Measurements from ENCODE around the gene HTATSF1. TPM values are rescaled to one million over a fixed set of nuclear protein-coding genes. Genes with fewer than 3 reads are reported as not detected.

The HTATSF1 gene
- polyA plus RNA-seq, 1 donor (not counting 4 experiments of a cell fraction or from before 2014, with no cell fraction given): 3.1 TPM

DNA sequence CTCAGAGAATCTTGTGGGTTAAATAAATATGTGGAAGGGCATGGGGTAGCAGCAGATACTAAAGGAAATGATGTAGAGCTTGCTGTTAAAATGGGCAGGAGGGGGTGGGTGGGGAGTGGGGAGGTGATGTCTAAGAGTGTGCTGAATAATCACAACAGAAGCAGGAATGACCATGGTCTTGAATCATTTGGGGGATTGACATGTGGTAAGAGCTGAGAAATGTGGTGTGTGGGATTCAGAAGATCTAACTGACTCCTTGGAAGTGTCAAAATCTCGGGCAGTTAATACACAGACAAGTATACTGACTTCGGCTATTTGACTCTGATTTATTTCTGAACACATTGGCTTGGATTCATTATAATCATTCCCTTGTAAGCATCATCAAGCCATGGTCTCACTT lies 41.4 kb downstream of the HTATSF1 start:
- Histone ChIP-seq H3K4me3 (ENCODE audit: control insufficient read depth in 2 of 3, extremely low read depth in 1 of 3, insufficient read depth in 2 of 3, low read depth in 1 of 3, low read length in 3 of 3) (no peak overlapping the region), H3K27me3 (ENCODE audit: control insufficient read depth, extremely low read depth, insufficient read depth, low read length) (no peaks in the 10 kb centered on the region), H3K4me2 (ENCODE audit: control insufficient read depth, extremely low read depth, insufficient read depth, low read depth, low read length) (no peak overlapping the region), H4K20me1 (ENCODE audit: control insufficient read depth, extremely low read depth, insufficient read depth, low read length) (no peaks in the 10 kb centered on the region), H3K9ac (ENCODE audit: control insufficient read depth, extremely low read depth, insufficient read depth, low read length) (no peak overlapping the region), H3K4me1 (ENCODE audit: control insufficient read depth, extremely low read depth, insufficient read depth, low read length) (no peaks in the 10 kb centered on the region), H3K36me3 (ENCODE audit: control insufficient read depth in 2 of 2, extremely low read depth in 1 of 2, insufficient read depth in 2 of 2, low read length in 2 of 2) (no peaks in the 10 kb centered on the region), H3K9me3 (ENCODE audit: control insufficient read depth, low read depth, low read length) (no peaks in the 10 kb centered on the region), H2AFZ (ENCODE audit: control insufficient read depth, low read length) (no peak overlapping the region), H3K27ac (ENCODE audit: control insufficient read depth, insufficient read depth, low read length) (no peak overlapping the region), H3K9me1 (ENCODE audit: control insufficient read depth, extremely low read depth, insufficient read depth, low read length) (no peaks in the 10 kb centered on the region), H3K79me2 (ENCODE audit: control insufficient read depth, insufficient read depth, low read length) (no peaks in the 10 kb centered on the region)
- dilution Hi-C loops (cut with MboI; ENCODE audit: extremely low pct_ligation_motif_present, low sequenced_read_pairs): no loop called here
- DNase-seq (ENCODE audit: low read depth, low spot score) (no peak), FAIRE-seq (no peak)
- TF ChIP-seq, protein P1, sequence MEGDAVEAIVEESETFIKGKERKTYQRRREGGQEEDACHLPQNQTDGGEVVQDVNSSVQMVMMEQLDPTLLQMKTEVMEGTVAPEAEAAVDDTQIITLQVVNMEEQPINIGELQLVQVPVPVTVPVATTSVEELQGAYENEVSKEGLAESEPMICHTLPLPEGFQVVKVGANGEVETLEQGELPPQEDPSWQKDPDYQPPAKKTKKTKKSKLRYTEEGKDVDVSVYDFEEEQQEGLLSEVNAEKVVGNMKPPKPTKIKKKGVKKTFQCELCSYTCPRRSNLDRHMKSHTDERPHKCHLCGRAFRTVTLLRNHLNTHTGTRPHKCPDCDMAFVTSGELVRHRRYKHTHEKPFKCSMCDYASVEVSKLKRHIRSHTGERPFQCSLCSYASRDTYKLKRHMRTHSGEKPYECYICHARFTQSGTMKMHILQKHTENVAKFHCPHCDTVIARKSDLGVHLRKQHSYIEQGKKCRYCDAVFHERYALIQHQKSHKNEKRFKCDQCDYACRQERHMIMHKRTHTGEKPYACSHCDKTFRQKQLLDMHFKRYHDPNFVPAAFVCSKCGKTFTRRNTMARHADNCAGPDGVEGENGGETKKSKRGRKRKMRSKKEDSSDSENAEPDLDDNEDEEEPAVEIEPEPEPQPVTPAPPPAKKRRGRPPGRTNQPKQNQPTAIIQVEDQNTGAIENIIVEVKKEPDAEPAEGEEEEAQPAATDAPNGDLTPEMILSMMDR (optimal IDR thresholded peaks at IDR 0.05 in 1 of 3, IDR thresholded peaks at IDR 0.05 in 1 of 3, conservative IDR thresholded peaks at IDR 0.05 in 1 of 3; ENCODE audit: extremely low read depth in 1 of 3, insufficient read depth in 2 of 3, low read length in 3 of 3): no peak
- TF ChIP-seq EZH2 (IDR thresholded peaks at IDR 0.05; ENCODE audit: low read length): no peak

DNA sequence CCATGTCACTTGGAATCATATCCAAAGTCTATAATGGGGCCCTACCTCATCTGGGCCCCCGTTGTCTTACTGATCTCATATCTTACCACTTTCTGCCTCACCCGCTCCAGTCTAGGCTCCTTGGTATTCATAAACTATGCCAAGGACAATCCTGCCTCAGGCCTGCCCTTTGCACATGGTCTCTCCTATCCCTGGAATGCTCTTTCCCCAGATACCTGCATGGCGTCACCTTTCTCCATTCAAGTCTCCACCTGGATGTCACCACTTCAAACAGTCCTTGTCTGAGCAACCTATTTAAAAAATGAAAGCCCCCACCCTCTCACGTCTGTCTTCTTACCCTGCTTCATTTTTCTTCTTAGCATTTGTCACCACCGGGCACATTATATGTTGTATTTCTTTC lies 42.8 kb downstream of the HTATSF1 start:
- H3K27ac ChIP-seq (ENCODE audit: control insufficient read depth, insufficient read depth, low read length): no peak overlapping the region
- no peak overlapping the region for H3K9ac ChIP-seq (ENCODE audit: control insufficient read depth, extremely low read depth, insufficient read depth, low read length)
- no peaks in the 10 kb centered on the region for H3K9me3 ChIP-seq (ENCODE audit: control insufficient read depth, low read depth, low read length)
- H3K4me1 ChIP-seq (ENCODE audit: control insufficient read depth, extremely low read depth, insufficient read depth, low read length): no peaks in the 10 kb centered on the region
- DNase-seq (ENCODE audit: low read depth, low spot score): no peak
- no peaks in the 10 kb centered on the region for H3K79me2 ChIP-seq (ENCODE audit: control insufficient read depth, insufficient read depth, low read length)
- H3K9me1 ChIP-seq (ENCODE audit: control insufficient read depth, extremely low read depth, insufficient read depth, low read length): no peaks in the 10 kb centered on the region
- H3K27me3 ChIP-seq (ENCODE audit: control insufficient read depth, extremely low read depth, insufficient read depth, low read length): no peaks in the 10 kb centered on the region
- TF ChIP-seq EZH2 (IDR thresholded peaks at IDR 0.05; ENCODE audit: low read length): no peak
- TF ChIP-seq, protein P1 (optimal IDR thresholded peaks at IDR 0.05 in 1 of 3, IDR thresholded peaks at IDR 0.05 in 1 of 3, conservative IDR thresholded peaks at IDR 0.05 in 1 of 3; ENCODE audit: extremely low read depth in 1 of 3, insufficient read depth in 2 of 3, low read length in 3 of 3): no peak
- H3K36me3 ChIP-seq (ENCODE audit: control insufficient read depth in 2 of 2, extremely low read depth in 1 of 2, insufficient read depth in 2 of 2, low read length in 2 of 2): no peaks in the 10 kb centered on the region
- dilution Hi-C loops (cut with MboI; ENCODE audit: extremely low pct_ligation_motif_present, low sequenced_read_pairs): no loop called here
- H3K4me3 ChIP-seq (ENCODE audit: control insufficient read depth in 2 of 3, extremely low read depth in 1 of 3, insufficient read depth in 2 of 3, low read depth in 1 of 3, low read length in 3 of 3): no peak overlapping the region
- no peak overlapping the region for H2AFZ ChIP-seq (ENCODE audit: control insufficient read depth, low read length)
- no peak overlapping the region for H3K4me2 ChIP-seq (ENCODE audit: control insufficient read depth, extremely low read depth, insufficient read depth, low read depth, low read length)
- FAIRE-seq: no peak
- H4K20me1 ChIP-seq (ENCODE audit: control insufficient read depth, extremely low read depth, insufficient read depth, low read length): no peaks in the 10 kb centered on the region
